Activated naive CD4-positive, alpha-beta T cell treated with anti-CD3 and anti-CD28 coated beads, Interleukin-2, amount 50 U/mL, for 72 hours (primary cell): ENCODE measurements around the gene CCDC57. TPM values are rescaled to one million over a fixed set of nuclear protein-coding genes. Genes with fewer than 3 reads are reported as not detected.

Experiments
- ATAC-seq, 2 donors: fragments of 150-1000 bp; cut with Tn5 transposase; 2 replicates each; pipeline ENCODE4 v1.10.0; 2021; ENCODE audit warnings: mild to moderate bottlenecking in 2 of 2, moderate library complexity in 2 of 2
- DNase-seq, 2 donors: peaks; one replicate each; pipeline ENCODE4 v3.0.0; 2021 to 2022; ENCODE audit warnings: low spot score in 2 of 2
- H3K27ac Mint-ChIP-seq, 2 donors: one replicate each; pipeline ENCODE4 v1.8.0; 2022; ENCODE audit warnings: mild to moderate bottlenecking in 2 of 2, mixed read lengths in 2 of 2
- H3K36me3 Mint-ChIP-seq, 2 donors: one replicate each; pipeline ENCODE4 v1.8.0; 2022; ENCODE audit warnings: mixed read lengths in 2 of 2
- H3K9me3 Mint-ChIP-seq, 2 donors: one replicate each; pipeline ENCODE4 v1.8.0; 2022; ENCODE audit warnings: mixed read lengths in 2 of 2
- total RNA-seq, 2 donors: library from RNA; stranded (reverse); gene quantifications; one replicate each; pipeline ENCODE4 v1.2.3, GENCODE V29; 2022

CCDC57 gene
- total RNA-seq, 2 donors from 2014 or later: 34.6 to 51.3 TPM

GRCh38 chr17:82051776-82052637 lies 160.6 kb downstream of the CCDC57 start, which contains the start of the genes GPS1 and RFNG:
Gene GPS1, plus strand, starts transcription at chr17:82051898. Its CDS starts 34 bp downstream, at chr17:82051932.
Gene RFNG, minus strand, starts transcription at chr17:82051811. Its CDS starts 45 bp downstream, at chr17:82051766.
- ATAC-seq: peak; percentile 88 to 89
- peak within 1 kb of the TSS; percentile 83 to 90 for H3K27ac Mint-ChIP-seq

More at GRCh38 chr17:82051776-82052637, 160.6 kb downstream of the CCDC57 start, which contains the start of the genes GPS1 and RFNG:
- peak in 1 of 2 donors; percentile 87 for DNase-seq
- H3K36me3 Mint-ChIP-seq: no peaks in the 10 kb centered on the region
- no peaks in the 10 kb centered on the region for H3K9me3 Mint-ChIP-seq

Other genes starting within 250 kb of the CCDC57 start
- gene ASPSCR1, start 235.2 kb downstream of the CCDC57 start, total RNA-seq: 10 to 100 TPM; 19.7 to 62.3 TPM
- gene CENPX, start 190.0 kb downstream of the CCDC57 start, total RNA-seq: 10 to 100 TPM; 47.8 to 62.7 TPM
- gene LRRC45, start 189.5 kb downstream of the CCDC57 start, total RNA-seq: 10 to 100 TPM; 16.7 TPM
- gene RAC3, start 181.2 kb downstream of the CCDC57 start, total RNA-seq: 10 to 100 TPM in 1 of 2 donors, 1 to 10 TPM in 1; 5.7 to 13.5 TPM
- gene DCXR, start 175.1 kb downstream of the CCDC57 start, total RNA-seq: 100 to 1,000 TPM in 1 of 2 donors, 10 to 100 TPM in 1; 85.5 to 128 TPM
- 10 to 100 TPM; 21.5 to 24.2 TPM for gene RFNG, start 161.0 kb downstream of the CCDC57 start, total RNA-seq
- gene GPS1, start 160.9 kb downstream of the CCDC57 start, total RNA-seq: 10 to 100 TPM; 60.3 to 77.1 TPM
- 100 to 1,000 TPM in 1 of 2 donors, 10 to 100 TPM in 1; 86.2 to 103 TPM for gene DUS1L, start 147.0 kb downstream of the CCDC57 start, total RNA-seq
- gene FASN, start 114.6 kb downstream of the CCDC57 start, total RNA-seq: 100 to 1,000 TPM in 1 of 2 donors, 10 to 100 TPM in 1; 82.6 to 171 TPM
- gene SLC16A3, start 16.2 kb upstream of the CCDC57 start, total RNA-seq: 100 to 1,000 TPM in 1 of 2 donors, 1 to 10 TPM in 1; 8.6 to 197 TPM
- 100 to 1,000 TPM; 130 to 171 TPM for gene CSNK1D, start 60.9 kb upstream of the CCDC57 start, total RNA-seq
- gene CD7, start 104.8 kb upstream of the CCDC57 start, total RNA-seq: 100 to 1,000 TPM; 620 to 646 TPM
- 10 to 100 TPM in 1 of 2 donors, 1 to 10 TPM in 1; 2.3 to 13.7 TPM for gene SECTM1, start 120.9 kb upstream of the CCDC57 start, total RNA-seq
- gene TEX19, start 146.4 kb upstream of the CCDC57 start, total RNA-seq: under 1 TPM; 0.18 to 0.41 TPM
- gene UTS2R, start 158.9 kb upstream of the CCDC57 start, total RNA-seq: under 1 TPM in 1 of 2 donors, not detected in 1; 0.18 TPM
- 10 to 100 TPM; 16.2 to 33.6 TPM for gene HEXD, start 205.5 kb upstream of the CCDC57 start, total RNA-seq
- gene OGFOD3, start 205.7 kb upstream of the CCDC57 start, total RNA-seq: 10 to 100 TPM; 16.8 to 23.5 TPM
- gene CYBC1, start 237.9 kb upstream of the CCDC57 start, total RNA-seq: 100 to 1,000 TPM; 205 to 401 TPM
- 100 to 1,000 TPM; 159 TPM for gene NARF, start 245.9 kb upstream of the CCDC57 start, total RNA-seq